CD4-positive, alpha-beta T cell treated with Interleukin-12 subunit alpha and Interleukin-12 subunit beta, for 1 hour (primary cell): ENCODE results near the gene RAPSN.

Experiments used
- DNase-seq: peaks from one replicate; pipeline ENCODE4 v3.0.0-alpha.2; 2020

RAPSN gene

GRCh38 chr11:47406896-47407745 is 41.8 kb downstream of the RAPSN start:
- no peak for DNase-seq

- DNase-seq = no peak
Observed at GRCh38 chr11:47403571-47403970, 45.4 kb downstream of the RAPSN start.

- DNase-seq = no peak
Observed at GRCh38 chr11:47403135-47403534, 45.8 kb downstream of the RAPSN start.

GRCh38 chr11:47400768-47401279 is 48.1 kb downstream of the RAPSN start:
- no peak for DNase-seq

- DNase-seq = peak; percentile 44
Observed at GRCh38 chr11:47399860-47400767, 48.8 kb downstream of the RAPSN start.

- no peak for DNase-seq
Observed at GRCh38 chr11:47398551-47398950, 50.4 kb downstream of the RAPSN start.

GRCh38 chr11:47398011-47398410 is 50.9 kb downstream of the RAPSN start:
- no peak for DNase-seq

- DNase-seq = no peak
Observed at GRCh38 chr11:47396049-47396320, 53.0 kb downstream of the RAPSN start.

- DNase-seq = no peak
Observed at GRCh38 chr11:47395223-47396048, 53.5 kb downstream of the RAPSN start.

- DNase-seq = peak; percentile 66
Observed at GRCh38 chr11:47394322-47395222, 54.4 kb downstream of the RAPSN start.

- DNase-seq = no peak
Observed at GRCh38 chr11:47394050-47394321, 55.0 kb downstream of the RAPSN start.

GRCh38 chr11:47393163-47394049 is 55.5 kb downstream of the RAPSN start:
- DNase-seq = no peak

- no peak for DNase-seq
Observed at GRCh38 chr11:47392546-47393162, 56.3 kb downstream of the RAPSN start.

- DNase-seq = no peak
Observed at GRCh38 chr11:47391711-47392432, 57.1 kb downstream of the RAPSN start.

GRCh38 chr11:47391077-47391583 is 57.8 kb downstream of the RAPSN start:
- peak; percentile 31 for DNase-seq

GRCh38 chr11:47390422-47390760 is 58.5 kb downstream of the RAPSN start:
- DNase-seq = no peak

GRCh38 chr11:47389577-47390421 is 59.1 kb downstream of the RAPSN start:
- no peak for DNase-seq

GRCh38 chr11:47388697-47389576 is 60.0 kb downstream of the RAPSN start:
- no peak for DNase-seq
